ENCODE data around the gene LRRK2. TPM values are rescaled to one million over a fixed set of nuclear protein-coding genes. Genes with fewer than 3 reads are reported as not detected.

Gene LRRK2
- total and polyA plus RNA-seq, 8 donors, result 2.5 to 11.2 (median 8.1) TPM

DNA sequence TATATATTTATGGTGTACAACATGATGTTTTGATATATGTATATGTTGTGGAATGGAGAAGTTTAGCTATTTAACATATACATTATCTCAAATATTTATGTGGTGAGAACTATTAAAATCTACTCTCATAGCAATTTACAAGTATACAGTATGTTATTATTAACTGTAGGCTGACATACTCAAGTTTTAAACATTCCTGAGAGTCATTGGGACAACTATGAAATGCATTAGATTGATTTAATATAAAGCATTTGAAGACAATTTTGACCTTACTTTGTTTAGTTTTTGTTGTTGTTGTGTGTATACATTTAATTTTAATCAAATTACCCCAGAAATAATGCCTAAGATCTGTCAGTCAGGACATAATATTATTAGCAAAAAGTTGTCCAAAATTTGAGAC is 99.5 kb downstream of the LRRK2 start:
- Histone ChIP-seq H3K4me3 (no peak overlapping the region), H3K27me3 (no peaks in the 10 kb centered on the region), H3K36me3 (peaks cover 0 to 7% (median 5%) of the 10 kb centered on the region in 3 donors), H3K4me1 (no peaks in the 10 kb centered on the region), H3K27ac (no peak overlapping the region), H3K9me3 (no peaks in the 10 kb centered on the region)
- intact Hi-C loops (cut with DNase I), result no loop called here
- peak; percentile 45 for FAIRE-seq
- DNase-seq, result no peak
- TF ChIP-seq CTCF (IDR thresholded peaks at IDR 0.05), result no peak
- no peak for ATAC-seq

DNA sequence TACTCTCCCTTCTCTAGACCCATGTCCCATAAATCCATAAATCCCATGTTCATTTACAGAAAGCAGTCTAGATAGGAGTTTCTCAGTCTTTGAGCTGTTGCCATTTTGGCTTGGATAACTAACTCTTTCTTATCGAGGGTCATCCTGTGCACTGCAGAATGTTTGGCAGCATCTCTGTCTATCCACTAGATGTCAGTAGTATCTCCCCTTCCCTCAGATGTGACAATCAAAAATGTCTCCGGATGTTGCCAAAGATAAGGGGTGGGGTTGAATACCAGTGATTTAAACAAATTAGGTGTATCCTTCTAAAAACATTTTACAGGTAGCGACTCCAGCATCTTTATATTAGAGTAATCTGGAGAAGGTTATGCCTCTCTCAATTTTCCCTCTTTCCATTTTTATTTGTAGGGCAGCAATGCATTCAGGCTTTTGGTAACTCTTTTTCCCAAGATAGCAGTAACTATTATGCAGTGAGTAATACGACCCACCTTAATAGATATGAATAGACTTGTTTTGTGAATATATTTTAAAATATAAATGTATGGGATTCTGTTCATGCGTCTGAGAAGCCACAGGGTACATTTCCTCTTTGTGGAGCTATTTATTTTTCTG is 100.7 kb downstream of the LRRK2 start:
- no peak overlapping the region for H3K4me3 ChIP-seq
- FAIRE-seq (no peak), DNase-seq (no peak), ATAC-seq (peak in 2 of 4 donors; percentile 21 to 22)
- no peaks in the 10 kb centered on the region for H3K27me3 ChIP-seq
- 62 to 71% methylated on average over 5 of the region's 5 CpGs for WGBS, 2 donors
- H3K27ac ChIP-seq, result no peak overlapping the region
- H3K4me1 ChIP-seq, result no peaks in the 10 kb centered on the region
- no peaks in the 10 kb centered on the region for H3K9me3 ChIP-seq
- peaks cover 0 to 7% (median 5%) of the 10 kb centered on the region in 3 donors for H3K36me3 ChIP-seq
- intact Hi-C loops (cut with DNase I), result no loop called here
- TF ChIP-seq CTCF (IDR thresholded peaks at IDR 0.05), result peak in 1 of 4 donors; percentile 11

DNA sequence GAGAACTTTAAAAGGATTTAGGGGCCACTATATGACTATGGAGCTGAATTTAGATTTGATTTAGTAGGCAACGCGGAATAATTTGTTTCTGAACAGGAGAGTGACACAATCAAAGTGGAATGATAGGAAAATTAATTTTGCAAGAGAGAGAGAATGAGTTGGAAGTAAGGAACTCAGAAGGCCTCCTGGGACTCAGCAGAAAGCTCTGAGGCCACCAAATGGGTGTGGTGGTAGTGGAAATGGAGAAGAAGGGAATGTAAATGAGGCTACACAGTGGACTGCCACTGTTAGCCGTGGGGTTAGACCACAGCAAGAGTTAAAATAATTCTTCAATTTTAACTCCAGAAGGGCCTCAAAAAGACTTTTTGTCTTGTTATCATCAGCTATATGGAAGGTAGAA is 102.7 kb downstream of the LRRK2 start:
- WGBS, 2 donors, result 91 to 94% methylated on average over 3 of the region's 3 CpGs
- H3K4me1 ChIP-seq, result no peaks in the 10 kb centered on the region
- ATAC-seq, result no peak
- no peak overlapping the region for H3K27ac ChIP-seq
- DNase-seq, result no peak
- no peak for FAIRE-seq
- no peaks in the 10 kb centered on the region for H3K9me3 ChIP-seq
- H3K4me3 ChIP-seq, result no peak overlapping the region
- H3K27me3 ChIP-seq, result no peaks in the 10 kb centered on the region
- intact Hi-C loops (cut with DNase I), result no loop called here
- no peak for TF ChIP-seq CTCF (IDR thresholded peaks at IDR 0.05)
- H3K36me3 ChIP-seq, result peaks cover 0 to 14% (median 5%) of the 10 kb centered on the region in 3 donors

DNA sequence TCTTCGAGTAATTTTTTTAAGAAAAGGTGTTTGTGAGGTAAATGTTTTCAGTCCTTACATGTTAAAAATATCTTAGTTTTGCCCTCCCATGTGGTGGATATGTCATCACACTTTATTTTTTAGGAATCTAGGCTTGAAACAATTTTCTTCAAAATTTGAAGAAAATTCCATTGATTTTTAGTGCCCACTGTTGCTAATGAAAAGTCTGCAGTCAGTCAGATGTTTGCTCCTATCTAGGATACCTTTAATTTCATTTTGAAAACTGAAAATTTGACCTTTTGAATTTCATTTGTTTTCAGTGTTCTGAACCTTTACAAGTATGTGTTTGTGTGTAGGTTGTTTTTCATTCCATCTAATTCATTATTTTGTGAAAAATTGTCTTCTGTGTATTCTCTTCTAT is 105.4 kb downstream of the LRRK2 start:
- Histone ChIP-seq H3K27ac (no peak overlapping the region), H3K27me3 (no peaks in the 10 kb centered on the region), H3K4me1 (no peaks in the 10 kb centered on the region), H3K9me3 (no peaks in the 10 kb centered on the region), H3K36me3 (peaks cover 0 to 14% (median 9%) of the 10 kb centered on the region in 3 donors), H3K4me3 (no peak overlapping the region)
- no peak for FAIRE-seq
- ATAC-seq, result no peak
- DNase-seq, result no peak
- 90 to 92% methylated on average over 1 of the region's 1 CpG for WGBS, 2 donors
- TF ChIP-seq CTCF (IDR thresholded peaks at IDR 0.05), result no peak
- intact Hi-C loops (cut with DNase I), result no loop called here

- Histone ChIP-seq H3K9me3 (no peaks in the 10 kb centered on the region), H3K27me3 (no peaks in the 10 kb centered on the region), H3K4me3 (no peak overlapping the region), H3K4me1 (no peaks in the 10 kb centered on the region), H3K27ac (no peak overlapping the region), H3K36me3 (peaks cover 0 to 14% (median 10%) of the 10 kb centered on the region in 3 donors)
- ATAC-seq (no peak), FAIRE-seq (no peak), DNase-seq (no peak)
- intact Hi-C loops (cut with DNase I), result no loop called here
- TF ChIP-seq CTCF (IDR thresholded peaks at IDR 0.05), result no peak
- WGBS, 2 donors, result 97 to 100% methylated on average over 1 of the region's 1 CpG
These were observed 107.1 kb downstream of the LRRK2 start for GRCh38 chr12:40331886-40332285.
